ENCODE data around the gene NCOA1.

NCOA1 gene

GRCh38 chr2:24451805-24452501, 39.1 kb upstream of the NCOA1 start:
- peaks cover 11% of the 10 kb centered on the region for H3K9me3 ChIP-seq (ENCODE audit: insufficient read depth, low read length, severe bottlenecking)
- H4K20me1 ChIP-seq (ENCODE audit: insufficient read depth, low read length): no peaks in the 10 kb centered on the region
- H3K27me3 ChIP-seq (ENCODE audit: insufficient read depth, low read length, poor library complexity): no peaks in the 10 kb centered on the region
- no peak for ATAC-seq (ENCODE audit: insufficient read depth, low read depth)
- H3K4me1 ChIP-seq (ENCODE audit: insufficient read depth, low read length): no peaks in the 10 kb centered on the region
- H3K9ac ChIP-seq (ENCODE audit: low read depth, low read length): no peak overlapping the region
- H3K36me3 ChIP-seq (ENCODE audit: insufficient read depth, low read length): no peaks in the 10 kb centered on the region
- TF ChIP-seq EZH2 (IDR thresholded peaks at IDR 0.05; ENCODE audit: borderline replicate concordance, low read depth, low read length, severe bottlenecking) (no peak), CTCF (IDR thresholded peaks at IDR 0.05; ENCODE audit: borderline replicate concordance, extremely low read depth, low read length, poor library complexity, severe bottlenecking) (no peak)
- H2AFZ ChIP-seq (ENCODE audit: low read depth, low read length): no peak overlapping the region
- no peak overlapping the region for H3K27ac ChIP-seq (ENCODE audit: low read length)
- DNase-seq: no peak
- no peak overlapping the region for H3K4me3 ChIP-seq (ENCODE audit: low read depth in 1 of 2, low read length in 2 of 2)
- H3K79me2 ChIP-seq (ENCODE audit: insufficient read depth, low read length): no peaks in the 10 kb centered on the region
- H3K4me2 ChIP-seq (ENCODE audit: insufficient read depth, low read length): no peak overlapping the region

DNA sequence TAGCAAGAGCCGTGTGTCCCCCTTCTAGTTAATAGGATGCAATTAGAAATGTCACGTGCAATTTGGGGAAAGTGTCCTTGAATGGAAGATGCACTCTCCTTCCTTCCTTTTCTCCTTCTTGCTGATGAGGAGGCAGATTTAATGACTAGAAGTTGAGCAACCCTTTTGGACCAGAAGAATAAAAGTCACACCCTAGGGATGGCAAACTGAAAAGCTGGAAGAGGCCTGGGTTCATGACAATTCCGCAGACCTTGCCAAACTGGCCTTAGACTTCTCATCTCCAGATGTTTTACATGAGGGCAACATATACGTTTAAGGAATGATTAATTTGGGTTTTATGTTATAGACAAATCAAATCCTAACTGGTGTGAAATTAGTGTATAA, 38.6 kb upstream of the NCOA1 start:
- Histone ChIP-seq H3K9ac (ENCODE audit: low read depth, low read length) (no peak overlapping the region), H3K4me3 (ENCODE audit: low read depth in 1 of 2, low read length in 2 of 2) (no peak overlapping the region), H3K27ac (ENCODE audit: low read length) (no peak overlapping the region), H3K36me3 (ENCODE audit: insufficient read depth, low read length) (no peaks in the 10 kb centered on the region), H3K27me3 (ENCODE audit: insufficient read depth, low read length, poor library complexity) (no peaks in the 10 kb centered on the region), H2AFZ (ENCODE audit: low read depth, low read length) (no peak overlapping the region), H3K4me1 (ENCODE audit: insufficient read depth, low read length) (no peaks in the 10 kb centered on the region), H3K79me2 (ENCODE audit: insufficient read depth, low read length) (no peaks in the 10 kb centered on the region), H4K20me1 (ENCODE audit: insufficient read depth, low read length) (no peaks in the 10 kb centered on the region), H3K4me2 (ENCODE audit: insufficient read depth, low read length) (no peak overlapping the region), H3K9me3 (ENCODE audit: insufficient read depth, low read length, severe bottlenecking) (peaks cover 11% of the 10 kb centered on the region)
- no peak for DNase-seq
- no peak for TF ChIP-seq EZH2 (IDR thresholded peaks at IDR 0.05; ENCODE audit: borderline replicate concordance, low read depth, low read length, severe bottlenecking)
- no peak for TF ChIP-seq CTCF (IDR thresholded peaks at IDR 0.05; ENCODE audit: borderline replicate concordance, extremely low read depth, low read length, poor library complexity, severe bottlenecking)
- ATAC-seq (ENCODE audit: insufficient read depth, low read depth): no peak

GRCh38 chr2:24453379-24454073, 37.5 kb upstream of the NCOA1 start:
- ATAC-seq (ENCODE audit: insufficient read depth, low read depth) (no peak), DNase-seq (no peak)
- no peak overlapping the region for H3K4me2 ChIP-seq (ENCODE audit: insufficient read depth, low read length)
- TF ChIP-seq CTCF (IDR thresholded peaks at IDR 0.05; ENCODE audit: borderline replicate concordance, extremely low read depth, low read length, poor library complexity, severe bottlenecking): no peak
- TF ChIP-seq EZH2 (IDR thresholded peaks at IDR 0.05; ENCODE audit: borderline replicate concordance, low read depth, low read length, severe bottlenecking): no peak
- H2AFZ ChIP-seq (ENCODE audit: low read depth, low read length): no peak overlapping the region
- peaks cover 11% of the 10 kb centered on the region for H3K9me3 ChIP-seq (ENCODE audit: insufficient read depth, low read length, severe bottlenecking)
- H3K27me3 ChIP-seq (ENCODE audit: insufficient read depth, low read length, poor library complexity): no peaks in the 10 kb centered on the region
- H3K27ac ChIP-seq (ENCODE audit: low read length): no peak overlapping the region
- H3K4me1 ChIP-seq (ENCODE audit: insufficient read depth, low read length): no peaks in the 10 kb centered on the region
- no peak overlapping the region for H3K4me3 ChIP-seq (ENCODE audit: low read depth in 1 of 2, low read length in 2 of 2)
- H3K36me3 ChIP-seq (ENCODE audit: insufficient read depth, low read length): no peaks in the 10 kb centered on the region
- no peak overlapping the region for H3K9ac ChIP-seq (ENCODE audit: low read depth, low read length)
- H3K79me2 ChIP-seq (ENCODE audit: insufficient read depth, low read length): no peaks in the 10 kb centered on the region
- H4K20me1 ChIP-seq (ENCODE audit: insufficient read depth, low read length): no peaks in the 10 kb centered on the region
